ENCODE data around the gene SSH2. TPM values are rescaled to one million over a fixed set of nuclear protein-coding genes. Genes with fewer than 3 reads are reported as not detected.

The SSH2 gene
- total RNA-seq, 4 donors from 2014 or later: 20.7 to 31.1 (median 23.1) TPM

GRCh38 chr17:29848737-29849136 lies 81.3 kb downstream of the SSH2 start:
- 67% methylated on average over 3 of the region's 3 CpGs for WGBS
- Histone ChIP-seq H3K4me1 (peaks cover 0 to 11% (median 4%) of the 10 kb centered on the region in 4 donors), H3K27me3 (no peaks in the 10 kb centered on the region), H3K27ac (replicated peaks in 1 of 4) (no peak overlapping the region), H3K4me3 (no peak overlapping the region), H3K36me3 (no peaks in the 10 kb centered on the region), H3K9me3 (no peaks in the 10 kb centered on the region)
- DNase-seq (ENCODE audit: extremely low spot score): no peak
- intact Hi-C loops (cut with DNase I): no loop called here
- TF ChIP-seq POLR2AphosphoS5 (IDR thresholded peaks at IDR 0.05): no peak
- TF ChIP-seq CTCF (IDR thresholded peaks at IDR 0.05): no peak

- peaks cover 0 to 11% (median 4%) of the 10 kb centered on the region in 4 donors for H3K4me1 ChIP-seq
- H3K27me3 ChIP-seq: no peaks in the 10 kb centered on the region
- intact Hi-C loops (cut with DNase I): no loop called here
- H3K9me3 ChIP-seq: no peaks in the 10 kb centered on the region
- no peak for DNase-seq (ENCODE audit: extremely low spot score)
- WGBS: 91% methylated on average over 3 of the region's 3 CpGs
- H3K36me3 ChIP-seq: no peaks in the 10 kb centered on the region
- no peak overlapping the region for H3K27ac ChIP-seq (replicated peaks in 1 of 4)
- H3K4me3 ChIP-seq: no peak overlapping the region
- no peak for TF ChIP-seq POLR2A (IDR thresholded peaks at IDR 0.05; ENCODE audit: low read depth)
- TF ChIP-seq POLR2AphosphoS5 (IDR thresholded peaks at IDR 0.05): no peak
- no peak for TF ChIP-seq EP300 (IDR thresholded peaks at IDR 0.05)
- TF ChIP-seq CTCF (IDR thresholded peaks at IDR 0.05): no peak
These were observed 82.3 kb downstream of the SSH2 start for GRCh38 chr17:29847527-29848400.

- H3K36me3 ChIP-seq: no peaks in the 10 kb centered on the region
- no peak for DNase-seq (ENCODE audit: extremely low spot score)
- H3K27ac ChIP-seq (replicated peaks in 1 of 4): no peak overlapping the region
- peaks cover 0 to 11% (median 4%) of the 10 kb centered on the region in 4 donors for H3K4me1 ChIP-seq
- H3K4me3 ChIP-seq: no peak overlapping the region
- 92% methylated on average over 3 of the region's 3 CpGs for WGBS
- intact Hi-C loops (cut with DNase I): no loop called here
- no peak for TF ChIP-seq POLR2A (IDR thresholded peaks at IDR 0.05; ENCODE audit: low read depth)
- no peak for TF ChIP-seq CTCF (IDR thresholded peaks at IDR 0.05)
- TF ChIP-seq EP300 (IDR thresholded peaks at IDR 0.05): no peak
- no peak for TF ChIP-seq POLR2AphosphoS5 (IDR thresholded peaks at IDR 0.05)
- H3K27me3 ChIP-seq: no peaks in the 10 kb centered on the region
- no peaks in the 10 kb centered on the region for H3K9me3 ChIP-seq
These were observed 82.9 kb downstream of the SSH2 start for GRCh38 chr17:29847118-29847517.

- TF ChIP-seq EP300 (IDR thresholded peaks at IDR 0.05) (no peak), POLR2AphosphoS5 (IDR thresholded peaks at IDR 0.05) (no peak), CTCF (IDR thresholded peaks at IDR 0.05) (no peak), POLR2A (IDR thresholded peaks at IDR 0.05; ENCODE audit: low read depth) (no peak)
- Histone ChIP-seq H3K27ac (replicated peaks in 1 of 4) (no peak overlapping the region), H3K9me3 (no peaks in the 10 kb centered on the region), H3K4me3 (no peak overlapping the region), H3K4me1 (peaks cover 0 to 11% (median 4%) of the 10 kb centered on the region in 4 donors), H3K27me3 (no peaks in the 10 kb centered on the region), H3K36me3 (no peaks in the 10 kb centered on the region)
- 78% methylated on average over 2 of the region's 2 CpGs for WGBS
- DNase-seq (ENCODE audit: extremely low spot score): no peak
- intact Hi-C loops (cut with DNase I): no loop called here
These were observed 83.7 kb downstream of the SSH2 start for GRCh38 chr17:29846298-29846697.
